COLO829 (cell line): Measurements from ENCODE around the gene GAK.
"Not testable (repeated sequence)": the region's sequence is repeated elsewhere in the genome, so short reads cannot be mapped to it uniquely, and the experiment has no call there.

ENCODE experiments used
- DNase-seq: peaks from one replicate; pipeline ENCODE4 v3.0.0; 2012; ENCODE audit warnings: low spot score

Gene GAK

GRCh38 chr4:926538-926937 lies 5.6 kb downstream of the GAK start:
- no peak for DNase-seq

- DNase-seq = no peak
These were observed 6.2 kb downstream of the GAK start for GRCh38 chr4:925771-926500.

- no peak for DNase-seq
These were observed 6.9 kb downstream of the GAK start for GRCh38 chr4:925171-925570.

GRCh38 chr4:924107-925096 lies 7.7 kb downstream of the GAK start:
- DNase-seq = no peak

- no peak for DNase-seq
These were observed 10.2 kb downstream of the GAK start for GRCh38 chr4:921830-922331.

GRCh38 chr4:919004-919680 lies 13.0 kb downstream of the GAK start:
- DNase-seq = not testable (repeated sequence)

GRCh38 chr4:918591-918990 lies 13.5 kb downstream of the GAK start:
- not testable (repeated sequence) for DNase-seq

- no peak for DNase-seq
These were observed 14.1 kb downstream of the GAK start for GRCh38 chr4:917992-918391.

GRCh38 chr4:917466-917865 lies 14.7 kb downstream of the GAK start:
- no peak for DNase-seq

- no peak for DNase-seq
These were observed 16.5 kb downstream of the GAK start for GRCh38 chr4:915595-915994.

GRCh38 chr4:915041-915474 lies 17.1 kb downstream of the GAK start:
- DNase-seq = no peak

GRCh38 chr4:914531-914930 lies 17.6 kb downstream of the GAK start:
- DNase-seq = no peak

GRCh38 chr4:913280-913618 lies 18.9 kb downstream of the GAK start:
- DNase-seq = no peak

GRCh38 chr4:912548-913279 lies 19.4 kb downstream of the GAK start:
- no peak for DNase-seq

- no peak for DNase-seq
These were observed 20.1 kb downstream of the GAK start for GRCh38 chr4:911871-912490.

GRCh38 chr4:911221-911751 lies 20.8 kb downstream of the GAK start:
- no peak for DNase-seq

- DNase-seq = no peak
These were observed 21.6 kb downstream of the GAK start for GRCh38 chr4:910366-911091.

GRCh38 chr4:909821-910220 lies 22.3 kb downstream of the GAK start:
- no peak for DNase-seq

- DNase-seq = no peak
These were observed 23.0 kb downstream of the GAK start for GRCh38 chr4:909131-909571.
